HG02981 (cell line): ENCODE measurements around the gene SPATA32.
"Not testable (repeated sequence)": the region's sequence is repeated elsewhere in the genome, so short reads cannot be mapped to it uniquely, and the experiment has no call there.

Experiments
- ATAC-seq: cut with Tn5 transposase; IDR thresholded peaks from one replicate; pipeline ENCODE4 v1.9.1; 2021; ENCODE audit warnings: mild to moderate bottlenecking, moderate library complexity; ENCODE audit not compliant: unreplicated experiment

SPATA32 gene, protein sequence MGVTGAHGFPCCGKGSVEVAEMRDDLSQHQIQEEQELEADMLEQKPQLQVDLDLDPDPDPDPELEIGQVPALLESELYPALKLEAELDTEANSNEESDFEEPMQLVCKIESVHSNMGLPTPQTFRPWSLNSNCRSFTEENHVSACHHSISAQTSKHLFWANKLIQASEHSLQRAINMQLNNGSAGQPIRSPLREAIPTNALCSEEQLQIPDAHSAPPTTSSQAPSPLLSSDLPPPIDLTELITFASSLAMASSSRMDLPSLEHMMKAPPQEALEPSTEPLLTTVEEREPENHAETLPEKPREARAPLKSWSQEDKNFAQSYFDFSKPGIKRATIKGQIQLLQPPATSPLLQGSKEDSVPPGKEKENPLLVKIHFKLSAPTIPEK

DNA sequence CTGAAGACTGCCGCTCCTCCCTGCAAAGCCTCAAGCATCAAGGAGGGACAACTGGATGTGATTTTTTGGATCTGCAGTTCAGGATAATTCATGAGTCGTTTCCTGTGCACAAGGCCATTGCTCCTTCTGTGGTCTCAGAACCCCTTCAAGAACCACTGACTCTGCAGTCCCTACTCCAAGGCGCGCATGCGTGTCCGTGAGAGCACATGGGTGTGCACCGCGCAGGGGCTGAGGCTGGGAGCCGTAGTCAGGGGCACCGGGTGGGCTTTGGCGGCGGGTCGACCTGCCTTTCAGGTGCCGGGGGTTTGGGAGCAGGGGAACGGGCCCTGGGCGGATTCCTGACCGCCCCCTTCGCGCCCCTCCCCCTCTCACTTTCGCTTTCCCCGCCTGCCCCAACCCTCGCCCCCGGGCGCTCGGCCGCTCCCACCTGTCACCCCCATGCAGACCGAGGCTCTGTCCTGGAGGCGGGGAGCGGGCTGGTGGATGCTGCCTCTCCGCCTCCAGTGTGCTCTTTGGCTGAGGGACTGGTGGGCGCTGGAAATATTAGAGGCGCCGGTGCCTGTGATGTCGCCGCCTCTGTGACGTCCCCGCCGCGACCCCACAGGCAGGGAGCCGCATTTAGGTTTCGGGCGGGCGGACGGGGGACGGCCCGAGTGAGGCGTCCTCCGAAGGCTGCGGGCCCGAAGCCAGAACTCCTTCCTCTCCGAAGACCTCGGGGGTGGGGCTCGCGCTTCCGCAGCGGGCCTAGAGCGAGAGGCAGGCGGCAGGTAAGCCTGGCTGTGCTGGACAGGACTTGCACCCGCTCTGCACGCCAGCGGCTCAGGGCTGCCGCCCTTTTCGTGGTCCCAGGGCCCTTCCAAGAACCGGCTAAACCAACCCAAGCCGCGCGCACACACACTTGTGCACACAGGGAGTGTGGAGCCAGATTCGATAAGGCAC lies at the start of gene SPATA32:
TSS of gene SPATA32 (minus strand) at position 518 of the 939 bp plus-strand sequence. CDS start at position 440, 78 bp downstream.
- peak; percentile 52 for ATAC-seq

DNA sequence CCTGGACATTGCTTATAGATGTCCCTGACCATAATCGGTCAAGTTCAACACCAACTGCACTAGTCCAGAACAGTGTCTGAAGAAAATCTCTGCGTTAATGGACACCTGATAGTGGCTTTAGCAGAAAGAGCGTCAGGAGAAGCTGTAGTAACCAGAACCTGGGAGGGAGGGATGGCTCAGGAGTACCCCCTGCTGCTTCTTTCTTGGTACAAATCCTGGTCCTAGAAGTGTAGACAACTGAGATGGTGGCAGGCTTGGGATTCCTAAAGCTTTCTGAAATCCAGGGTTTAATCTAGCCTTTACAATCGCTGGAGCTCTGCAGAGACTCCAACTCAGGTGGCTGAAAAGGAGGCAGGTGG lies 49.5 kb upstream of the SPATA32 start:
- ATAC-seq: no peak

DNA sequence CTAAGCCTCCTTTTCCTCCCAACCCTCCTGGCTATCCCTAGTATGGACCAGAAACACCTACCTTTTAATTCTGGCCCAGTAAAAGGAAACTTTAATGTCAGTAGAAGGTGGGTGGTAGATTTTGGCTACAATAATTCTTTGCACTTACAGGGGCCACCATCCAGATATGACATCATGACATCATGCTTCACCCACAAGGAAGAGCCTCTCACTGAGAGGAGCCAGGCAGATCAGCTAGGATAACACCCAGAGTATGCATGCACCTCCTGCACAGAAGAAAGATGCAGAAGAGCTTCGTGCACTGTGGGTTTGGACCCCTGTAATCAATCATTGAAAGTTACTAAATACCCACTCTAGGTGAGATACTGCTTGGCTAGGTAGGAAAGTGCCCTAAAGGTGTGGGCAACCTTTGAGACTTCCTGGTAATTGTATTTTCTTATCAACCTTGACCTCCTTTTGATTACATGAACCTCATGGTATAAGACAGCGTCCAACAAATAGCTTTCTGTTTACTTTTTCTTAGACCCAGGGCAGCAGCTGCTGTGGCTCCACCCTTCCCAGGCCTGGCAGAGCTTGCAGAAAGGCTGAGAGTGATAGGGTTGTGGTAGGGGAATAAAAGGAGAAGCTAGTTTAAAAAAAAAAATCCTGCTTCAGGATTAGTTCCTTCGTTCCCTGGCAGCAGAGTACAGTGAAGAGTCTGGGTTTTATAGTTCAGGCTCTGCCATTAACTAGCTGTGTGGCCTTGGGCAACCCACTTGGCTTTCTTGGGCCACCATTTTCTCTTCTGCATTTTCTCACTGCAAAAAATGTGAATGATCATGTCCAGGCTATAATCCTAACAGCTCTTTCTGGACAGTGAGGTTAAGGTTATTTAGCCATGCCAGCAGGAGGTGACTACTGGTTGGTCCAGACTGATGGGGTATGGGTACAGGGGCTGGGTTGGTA lies 48.8 kb upstream of the SPATA32 start:
- no peak for ATAC-seq

DNA sequence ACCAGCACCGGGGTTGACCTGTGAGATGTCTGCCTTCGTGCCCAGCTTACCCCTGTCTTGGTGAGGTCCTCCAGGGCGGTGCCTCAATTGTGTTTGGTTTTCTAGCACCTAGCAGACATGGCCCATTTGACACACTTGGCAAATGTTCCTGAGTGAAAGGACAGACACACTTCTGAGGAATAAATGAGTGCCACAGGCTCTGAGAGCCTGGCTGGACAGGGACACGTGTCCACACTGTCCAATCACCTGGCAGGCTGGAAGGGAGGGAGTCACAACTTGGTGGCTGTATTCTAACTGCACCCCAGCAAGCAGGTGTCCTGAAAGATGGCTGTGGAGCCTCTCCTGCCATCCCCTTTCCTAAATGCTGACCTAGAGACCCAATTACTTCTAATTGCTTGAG lies 47.5 kb upstream of the SPATA32 start:
- no peak for ATAC-seq

DNA sequence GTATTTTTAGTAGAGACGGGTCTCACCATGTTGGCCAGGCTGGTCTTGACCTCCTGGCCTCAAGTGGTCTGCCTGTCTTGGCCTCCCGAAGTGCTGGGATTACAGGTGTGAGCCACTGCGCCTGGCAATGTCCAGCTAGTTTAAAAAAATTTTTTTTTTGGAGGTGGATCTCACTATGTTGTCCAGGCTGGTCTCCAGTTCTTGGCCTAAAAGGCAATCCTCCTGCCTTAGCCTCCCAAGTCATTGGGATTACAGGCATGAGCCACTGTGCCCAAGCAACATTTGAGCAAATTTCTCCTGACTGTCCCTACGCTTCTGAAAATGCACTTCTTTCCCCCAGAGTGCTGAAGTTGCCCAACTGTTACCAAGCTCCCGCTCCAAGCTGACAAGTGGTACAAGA lies 46.9 kb upstream of the SPATA32 start:
- no peak for ATAC-seq

DNA sequence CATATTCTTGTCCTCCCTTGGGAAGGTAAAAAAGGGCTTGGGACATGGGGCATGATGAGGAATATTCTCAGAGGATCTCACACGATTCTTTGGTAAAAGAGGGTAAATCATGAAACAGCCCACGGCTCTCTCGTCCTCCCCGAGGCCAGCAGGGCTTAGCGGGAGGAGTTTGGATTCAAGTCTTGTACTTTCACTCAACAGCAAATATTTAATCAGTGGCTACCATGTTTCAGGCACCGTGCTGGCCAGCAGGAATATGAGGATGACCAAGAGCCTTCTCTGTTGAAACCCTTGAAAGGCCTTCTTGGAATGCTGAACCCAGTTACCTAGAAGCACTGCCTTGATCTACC lies 46.1 kb upstream of the SPATA32 start:
- no peak for ATAC-seq

DNA sequence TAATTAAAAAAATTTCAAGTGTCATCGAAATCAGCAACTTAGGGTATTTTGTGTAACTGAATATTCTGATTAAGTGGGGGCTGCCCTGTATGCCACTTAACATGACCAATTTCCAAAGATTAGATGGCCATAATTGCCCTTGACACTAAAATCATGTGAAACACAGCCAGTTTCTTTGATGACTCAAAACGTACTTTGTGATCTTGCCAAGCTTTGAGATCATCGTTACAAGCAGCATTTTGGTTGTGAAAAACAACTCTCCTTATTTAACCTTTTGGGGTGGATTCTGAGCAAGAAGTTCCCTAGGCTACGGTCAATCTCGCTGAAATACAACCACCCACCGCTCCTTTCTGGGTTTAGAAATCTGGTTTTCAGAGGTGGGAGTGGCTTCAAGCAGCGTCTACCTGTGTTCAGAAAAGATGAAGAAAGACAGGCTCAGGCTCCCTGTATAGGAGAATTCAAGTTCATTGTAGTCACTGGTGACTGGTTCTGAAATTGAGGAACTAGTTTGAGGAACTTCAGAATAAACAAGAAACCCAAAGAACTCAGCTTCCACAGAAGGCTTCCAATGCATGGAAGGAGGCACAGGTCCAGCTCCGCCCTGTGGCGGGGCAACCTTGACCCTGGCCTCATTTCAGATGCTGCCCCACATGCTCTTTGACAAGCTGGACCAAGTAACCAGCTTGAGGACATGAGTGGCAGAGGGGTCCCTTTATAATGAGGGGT lies 45.6 kb upstream of the SPATA32 start:
- ATAC-seq: peak; percentile 34

DNA sequence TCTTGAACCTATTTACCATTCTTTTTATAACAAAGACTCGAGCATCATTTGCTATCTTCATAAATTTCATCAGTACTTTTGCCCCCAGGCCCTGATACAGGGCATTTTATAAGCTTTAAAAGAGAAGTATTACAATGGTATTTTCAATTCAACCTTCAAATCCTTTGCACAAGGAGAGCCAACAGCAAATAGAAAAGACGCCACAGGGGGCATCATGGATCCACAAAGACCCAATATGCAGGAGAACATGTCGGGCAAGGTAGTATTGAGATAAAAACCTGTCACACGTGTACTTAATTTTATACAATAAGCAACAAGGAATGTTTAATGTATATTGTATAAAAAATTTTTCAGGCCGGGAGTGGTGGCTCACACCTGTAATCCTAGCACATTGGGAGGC lies 44.7 kb upstream of the SPATA32 start:
- no peak for ATAC-seq

DNA sequence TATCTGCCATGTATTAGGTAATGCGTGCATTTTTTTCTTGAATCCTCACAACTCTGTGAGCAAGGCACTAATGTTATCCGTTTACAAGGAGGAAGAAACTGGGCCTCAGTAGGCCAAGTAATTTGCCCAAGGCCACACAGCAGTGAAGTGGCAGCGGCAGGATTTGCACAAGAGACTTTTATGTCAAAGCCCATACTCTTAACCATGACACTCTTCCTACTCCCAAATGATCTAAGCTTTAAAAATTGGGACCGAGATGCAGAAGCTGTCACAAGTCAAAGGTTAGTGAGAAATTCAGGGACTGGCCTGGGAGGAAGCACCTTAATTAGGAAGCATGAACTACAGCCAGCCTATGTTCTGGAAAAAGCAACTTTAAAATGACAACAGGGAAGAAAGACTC lies 44.2 kb upstream of the SPATA32 start:
- ATAC-seq: no peak

DNA sequence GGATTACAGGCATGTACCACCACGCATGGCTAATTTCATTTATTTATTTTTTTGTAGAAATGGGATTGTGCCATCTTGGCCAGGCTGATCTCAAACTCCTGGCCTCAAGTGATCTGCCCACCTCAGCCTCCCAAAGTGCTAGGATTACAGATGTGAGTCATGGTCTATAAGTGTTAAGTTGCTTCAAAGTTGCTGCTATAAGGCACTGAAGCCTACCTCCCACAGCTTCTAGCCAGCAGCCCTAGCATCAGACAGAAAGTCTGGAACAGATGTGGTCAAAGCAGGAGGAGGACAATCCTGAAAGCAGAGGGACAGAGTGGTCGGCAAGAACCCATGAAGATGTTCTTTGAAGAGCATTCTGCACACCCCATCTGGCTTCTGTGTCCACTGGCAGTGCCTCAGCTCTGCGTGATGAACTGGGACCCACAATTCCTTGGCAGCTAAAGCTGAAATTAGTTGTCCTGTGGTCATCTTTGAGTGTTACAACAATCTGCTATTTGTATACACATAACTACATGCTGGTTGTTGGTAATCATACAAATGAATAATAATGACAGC lies 43.7 kb upstream of the SPATA32 start:
- ATAC-seq: no peak

DNA sequence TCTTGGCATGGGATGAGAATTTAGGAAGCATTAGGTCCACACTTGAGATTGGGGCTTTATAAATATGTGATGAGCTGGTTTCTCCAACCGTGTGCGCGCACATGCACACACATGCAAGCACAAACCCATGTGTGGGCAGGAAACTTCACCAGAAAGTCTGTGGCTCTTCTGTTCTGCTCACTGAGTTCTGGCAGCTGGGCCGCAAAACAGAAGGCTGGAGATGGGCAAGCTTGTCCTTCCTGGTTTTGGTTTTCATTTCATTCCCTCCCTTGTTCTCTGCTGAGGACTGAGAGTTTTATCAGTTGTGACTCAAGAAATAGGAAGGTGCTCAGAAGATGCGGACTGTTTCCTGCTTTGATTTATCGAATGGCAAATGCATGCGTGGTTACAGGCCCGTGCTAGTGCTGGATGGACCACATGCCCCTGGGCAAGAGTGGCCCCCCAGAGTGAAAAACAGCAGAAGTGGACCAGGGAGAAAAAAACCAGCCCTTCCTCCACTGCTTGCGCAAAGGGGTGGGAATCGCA lies 40.8 kb upstream of the SPATA32 start:
- ATAC-seq: peak; percentile 45

DNA sequence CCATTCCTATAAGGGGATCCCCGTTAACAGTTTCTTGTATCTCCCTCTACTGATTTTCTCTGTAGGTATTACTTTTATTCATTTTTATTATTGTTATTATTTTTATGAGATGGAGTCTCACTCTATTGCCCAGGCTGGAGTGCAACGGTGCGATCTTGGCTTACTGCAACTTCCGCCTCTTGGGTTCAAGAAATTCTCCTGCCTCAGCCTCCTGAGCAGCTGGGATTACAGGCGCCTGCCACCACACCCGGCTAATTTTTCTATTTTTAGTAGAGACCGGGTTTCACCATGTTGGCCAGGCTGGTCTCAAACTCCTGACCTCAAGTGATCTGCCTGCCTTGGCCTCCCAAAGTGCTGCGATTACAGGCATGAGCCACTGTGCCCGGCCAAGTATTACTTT lies 40.3 kb upstream of the SPATA32 start:
- ATAC-seq: not testable (repeated sequence)

DNA sequence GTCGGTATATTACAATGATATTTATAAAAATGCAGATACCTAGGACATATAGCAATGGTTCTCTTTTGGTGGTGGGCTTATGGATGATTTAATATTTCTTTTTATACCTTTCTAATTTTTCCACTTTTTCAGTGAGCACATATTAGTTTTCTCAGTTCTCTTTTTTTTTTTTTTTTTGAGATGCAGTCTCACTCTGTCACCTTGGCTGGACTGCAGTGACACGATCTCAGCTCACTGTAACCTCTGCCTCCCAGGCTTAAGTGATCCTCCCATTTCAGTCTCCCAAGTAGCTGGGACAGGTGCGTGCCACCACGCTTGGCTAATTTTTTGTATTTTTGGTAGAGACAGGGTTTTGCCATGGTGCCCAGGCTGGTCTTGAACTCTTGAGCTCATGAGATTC lies 39.8 kb upstream of the SPATA32 start:
- ATAC-seq: no peak

DNA sequence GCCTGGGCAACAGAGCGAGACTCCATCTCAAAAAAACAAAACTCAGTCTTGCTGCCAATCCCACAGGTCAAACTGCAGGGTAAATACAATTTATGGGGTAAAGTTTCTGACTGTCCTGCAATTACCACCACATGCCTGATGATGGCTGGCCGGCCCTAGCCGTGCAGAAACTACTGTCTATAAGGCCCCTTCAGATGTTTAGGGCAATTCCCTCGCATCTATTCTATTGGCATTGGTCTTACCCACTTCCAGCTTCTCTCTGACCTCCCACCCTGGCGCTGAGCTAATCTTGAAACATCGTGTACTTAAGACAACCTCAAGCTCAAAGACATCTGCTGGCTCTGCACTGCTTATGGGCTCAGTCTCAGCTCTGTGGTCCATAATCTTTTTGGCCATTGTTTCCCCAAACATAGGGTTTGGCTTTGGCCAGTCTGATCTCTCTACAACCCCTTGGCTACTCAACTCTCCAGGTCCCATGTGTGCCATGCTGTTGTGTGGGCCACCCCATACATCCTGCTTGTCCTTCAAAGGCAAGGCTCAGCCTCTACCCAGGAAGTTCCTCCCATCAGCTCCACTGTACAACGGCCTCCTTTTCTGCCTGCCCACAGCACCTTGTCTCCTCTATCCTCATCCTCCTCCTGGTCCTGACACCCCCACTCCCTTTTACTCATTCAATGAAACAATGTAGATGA lies 38.3 kb upstream of the SPATA32 start:
- no peak for ATAC-seq

DNA sequence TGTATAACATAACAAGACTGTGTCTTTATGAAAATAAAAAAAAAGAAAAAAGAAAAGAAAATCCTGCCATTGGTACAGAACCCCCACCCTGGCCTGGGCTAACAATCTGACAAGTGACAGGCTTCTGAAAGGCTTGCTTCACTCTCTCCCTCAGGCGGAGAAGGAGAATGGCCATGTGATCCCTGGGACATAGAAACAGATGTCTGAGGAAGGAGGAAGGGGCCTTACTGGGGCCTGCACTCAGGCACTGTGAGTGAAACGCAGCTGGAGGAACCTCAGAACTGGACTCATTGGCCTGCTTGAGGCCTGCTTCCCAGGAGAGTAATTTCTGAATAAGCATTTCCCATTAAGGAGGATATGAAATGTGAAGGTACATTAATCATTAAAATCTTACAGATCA lies 37.5 kb upstream of the SPATA32 start:
- ATAC-seq: no peak

DNA sequence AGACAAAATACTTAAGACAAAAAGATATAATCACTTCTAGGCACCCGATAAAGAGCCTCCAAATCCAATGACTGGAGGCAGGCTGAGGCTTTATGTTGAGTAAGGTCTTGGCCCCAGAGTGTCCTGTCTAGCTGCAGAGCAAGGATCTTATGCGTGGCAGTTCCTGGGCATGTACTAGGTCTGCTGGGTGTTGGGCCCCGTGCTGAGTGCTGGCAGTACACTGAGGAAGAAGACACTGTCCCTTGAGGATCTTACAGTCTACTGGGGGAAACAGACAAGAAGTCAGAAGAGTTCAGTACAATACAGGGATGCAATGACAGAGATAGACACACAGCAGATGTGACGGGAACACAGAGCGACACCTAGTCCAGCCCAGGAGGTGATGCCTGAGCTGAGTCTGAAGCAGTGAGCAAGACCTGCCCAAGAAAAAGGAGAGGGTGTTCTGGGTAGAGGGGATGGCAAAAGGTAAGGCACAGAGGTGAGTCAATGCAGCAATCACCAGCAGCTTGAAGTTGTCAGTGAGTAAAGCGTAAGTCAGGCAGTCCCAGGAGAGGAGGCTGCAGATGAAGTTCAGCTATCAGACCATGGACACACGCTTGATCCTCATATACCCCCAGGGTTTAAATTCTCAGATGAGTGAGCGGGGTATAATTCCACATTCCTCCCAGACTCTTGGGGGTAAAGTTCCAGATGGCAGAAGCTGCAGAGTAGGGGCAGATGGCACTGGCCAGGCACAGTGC lies 36.8 kb upstream of the SPATA32 start:
- no peak for ATAC-seq

DNA sequence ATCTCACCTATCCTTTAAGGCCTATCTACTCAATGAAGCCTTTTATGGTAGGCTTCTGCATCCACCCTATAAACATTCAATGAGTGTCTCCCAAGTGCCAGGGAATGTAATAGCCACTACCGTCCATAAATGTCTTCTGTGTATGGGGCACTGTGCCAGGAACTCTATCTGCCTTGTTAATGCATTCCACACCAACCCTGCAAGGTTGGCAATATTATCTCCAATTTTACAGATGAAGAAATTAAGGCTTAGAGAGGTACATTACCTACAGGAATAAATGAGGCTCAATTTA lies 34.9 kb upstream of the SPATA32 start:
- no peak for ATAC-seq

DNA sequence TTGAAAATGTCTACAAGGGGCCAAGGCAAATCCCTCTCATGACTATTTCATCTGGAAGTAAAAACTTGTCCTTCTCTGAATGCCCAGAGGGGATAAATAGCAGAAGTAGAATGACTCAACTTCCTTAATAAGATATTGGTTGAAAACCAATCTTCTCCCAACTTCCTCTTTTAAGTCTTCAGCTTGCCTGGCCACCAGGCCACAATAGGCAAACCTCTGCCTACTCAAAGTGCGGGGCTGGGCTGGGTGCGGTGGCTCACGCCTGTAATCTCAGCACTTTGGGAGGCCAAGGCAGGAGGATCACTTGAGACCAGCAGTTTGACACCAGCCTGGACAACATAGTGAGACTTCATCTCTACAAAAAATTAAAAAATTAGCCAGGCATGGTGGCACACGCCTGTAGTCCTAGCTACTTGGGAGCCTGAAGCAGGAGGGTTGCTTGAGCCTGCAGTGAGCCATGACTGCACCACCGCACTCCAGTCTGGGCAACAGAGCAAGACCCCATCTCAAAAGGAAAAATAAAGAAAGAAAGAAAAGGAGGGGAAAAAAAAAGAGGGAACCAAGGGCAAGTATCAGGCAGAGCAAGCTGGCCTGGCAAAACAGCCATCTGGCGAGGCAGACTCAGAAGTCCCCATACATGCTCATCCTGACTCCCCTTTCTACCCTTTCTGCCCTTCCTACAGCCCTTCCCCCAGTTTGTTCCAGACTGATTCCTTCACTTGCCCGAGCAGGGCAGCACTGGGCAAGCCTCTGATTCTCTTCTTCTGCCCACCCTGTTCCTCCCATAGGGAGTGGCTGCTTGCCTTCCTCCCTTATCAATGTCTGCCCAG lies 34.3 kb upstream of the SPATA32 start:
- ATAC-seq: no peak
